COLO668 (cell line): ENCODE results near the gene ADCY2.
A peak's percentile ranks its signal among the peaks of the same experiment; 100 is the strongest.

Experiments used
- DNase-seq: peaks from one replicate; lab custom pipeline; 2025; ENCODE audit not compliant: unreplicated experiment; lab: John Stamatoyannopoulos, UW

ADCY2 gene

DNA sequence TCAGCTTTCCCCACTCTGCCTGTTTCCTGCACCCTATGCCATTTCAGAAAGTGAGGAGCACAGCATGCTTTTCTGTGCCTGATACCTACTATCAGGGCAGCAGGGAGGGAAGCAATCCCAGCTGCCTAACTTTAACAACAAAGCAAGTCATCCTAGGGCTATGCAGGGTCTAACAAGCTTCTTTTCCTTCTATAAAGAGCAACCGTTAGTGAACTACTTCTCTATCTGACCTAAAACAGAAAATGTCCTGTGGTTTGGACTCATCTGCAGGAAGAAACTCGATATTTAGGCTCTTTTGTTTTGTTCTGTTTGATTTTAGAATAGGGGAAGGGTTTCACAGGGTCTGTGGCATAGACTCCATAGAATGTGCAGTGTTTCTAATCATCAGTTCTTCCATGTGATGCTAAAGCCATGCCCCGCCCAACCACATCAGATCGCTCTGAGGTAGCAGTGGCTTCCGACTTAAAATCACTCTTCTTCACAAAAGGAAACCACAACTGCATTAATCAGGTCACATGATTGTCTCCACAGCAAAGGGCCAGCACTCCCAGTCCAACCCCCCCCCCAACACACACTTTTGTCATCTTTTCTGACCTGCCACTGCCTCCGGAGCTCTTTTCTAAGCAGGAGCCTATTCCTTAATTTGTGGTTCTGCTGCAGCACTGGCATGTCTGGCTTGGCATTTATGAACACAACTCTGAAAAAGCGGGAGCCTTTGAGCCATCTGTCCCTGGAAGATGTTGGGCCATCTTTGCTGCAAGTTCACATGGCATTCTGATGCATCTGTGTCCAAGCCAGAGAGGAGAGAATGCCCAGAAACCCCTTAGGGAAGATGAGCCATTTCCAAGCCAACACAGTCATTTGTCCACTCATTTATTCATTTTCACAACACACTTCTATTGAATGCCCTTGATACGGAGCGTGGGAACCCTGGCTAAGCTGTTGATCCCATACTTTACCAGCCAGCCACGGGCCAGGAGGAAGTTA, 383.4 kb downstream of the ADCY2 start:
- no peak for DNase-seq

DNA sequence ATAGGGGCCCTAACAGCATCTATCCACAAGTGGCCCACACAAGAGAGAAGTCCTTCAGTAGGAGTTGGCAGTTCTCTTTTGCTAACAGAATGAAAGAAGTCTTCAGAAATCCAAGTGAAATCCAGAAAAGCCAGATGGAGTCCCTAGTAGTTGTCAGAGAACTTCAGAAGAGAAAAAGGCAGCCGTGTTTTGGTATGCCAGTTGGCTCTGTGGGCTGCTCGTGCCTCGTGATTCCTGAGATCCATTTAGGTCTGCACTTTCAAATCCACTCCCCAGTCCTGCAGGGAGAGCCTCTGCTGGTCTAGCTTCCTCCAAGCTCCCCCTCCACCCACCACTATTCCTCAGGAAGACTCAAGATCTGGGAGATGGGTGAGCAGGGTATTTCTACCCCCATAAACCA, 386.0 kb downstream of the ADCY2 start:
- DNase-seq, result no peak

DNA sequence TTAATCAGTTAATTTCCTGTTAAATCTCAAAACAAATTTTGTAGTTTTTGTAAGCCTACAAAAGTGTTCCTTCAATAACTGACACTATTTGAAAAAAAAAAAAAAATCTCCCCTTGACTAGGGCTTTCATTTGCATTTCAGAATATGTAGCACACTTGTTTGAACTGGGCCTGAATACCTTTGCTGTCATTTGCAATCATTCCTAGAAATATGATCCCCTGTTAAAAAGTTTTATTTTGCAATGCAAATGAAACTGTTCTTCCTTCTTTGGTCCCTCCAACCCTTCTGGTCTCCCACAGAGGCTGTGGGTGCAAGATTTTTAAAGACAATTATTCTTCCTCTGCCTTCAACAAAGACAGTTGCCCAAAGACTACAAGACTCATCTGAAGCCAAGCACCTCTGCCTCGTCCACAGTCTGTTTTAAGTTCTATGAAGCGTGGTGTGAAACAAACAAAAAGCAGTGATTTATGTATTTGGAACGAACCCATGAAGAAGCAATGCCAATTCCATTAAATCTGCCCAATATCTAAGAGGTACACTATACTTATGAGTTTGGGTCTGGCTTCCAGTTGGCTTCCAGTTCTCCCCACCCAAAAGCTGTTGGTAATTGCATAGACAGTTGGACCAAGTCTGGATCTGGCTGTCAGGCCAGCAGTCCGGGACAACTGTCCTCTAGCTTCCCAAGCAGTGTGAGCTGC, 388.9 kb downstream of the ADCY2 start:
- DNase-seq, result no peak

DNA sequence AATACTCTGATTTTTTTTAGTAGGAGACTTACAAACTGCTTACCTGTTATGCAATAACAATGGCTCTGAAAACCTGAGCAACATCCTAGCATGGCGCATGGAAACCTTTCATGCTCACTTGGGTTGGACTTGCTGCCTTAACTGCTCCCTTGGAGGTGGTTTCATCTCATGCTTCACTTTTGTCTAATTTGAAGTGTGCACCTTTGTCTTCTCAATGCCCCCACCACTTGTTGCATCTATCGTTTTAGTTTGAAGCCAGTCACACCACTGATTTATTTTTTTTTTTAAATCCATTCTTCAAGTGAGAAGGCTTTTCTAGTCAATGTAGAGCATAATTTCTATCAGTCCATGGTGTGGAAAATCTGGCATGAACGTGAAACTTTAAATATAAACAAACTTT, 391.8 kb downstream of the ADCY2 start:
- no peak for DNase-seq

DNA sequence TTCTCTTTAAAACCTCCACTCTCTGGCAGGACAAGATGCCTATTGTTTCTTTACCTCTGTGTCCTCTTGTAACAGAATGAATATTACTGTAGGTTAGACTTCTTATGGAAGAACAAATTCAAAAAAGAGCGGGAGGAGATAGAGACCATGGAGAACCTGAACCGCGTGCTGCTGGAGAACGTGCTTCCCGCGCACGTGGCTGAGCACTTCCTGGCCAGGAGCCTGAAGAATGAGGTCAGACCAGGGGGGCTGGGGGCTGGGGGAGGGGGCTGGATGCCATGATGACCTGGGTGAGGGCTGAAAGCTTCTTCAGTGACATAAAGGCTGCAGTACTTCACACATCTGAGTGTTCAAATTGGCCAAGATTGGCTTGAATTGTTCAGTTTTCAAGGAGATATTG, 393.6 kb downstream of the ADCY2 start:
- no peak for DNase-seq

DNA sequence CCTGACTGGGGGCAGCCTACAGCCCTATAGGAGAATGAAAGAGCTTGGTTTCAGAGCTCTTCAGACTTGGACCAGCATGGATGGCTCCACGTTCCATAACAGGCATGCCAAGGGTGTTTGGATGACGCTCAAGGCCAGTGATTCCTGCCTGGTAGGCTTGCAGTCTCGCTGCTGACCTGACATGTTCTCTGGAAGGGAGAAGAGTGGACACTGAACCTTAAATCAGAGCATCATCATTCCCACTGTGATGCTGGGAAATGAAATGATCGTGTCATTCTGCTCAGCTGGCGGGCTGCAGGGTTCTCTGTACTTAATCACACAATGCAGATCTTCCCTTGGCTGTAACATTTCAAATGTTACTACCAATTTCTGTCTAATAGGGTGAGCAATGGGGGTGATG, 398.0 kb downstream of the ADCY2 start:
- DNase-seq, result no peak

DNA sequence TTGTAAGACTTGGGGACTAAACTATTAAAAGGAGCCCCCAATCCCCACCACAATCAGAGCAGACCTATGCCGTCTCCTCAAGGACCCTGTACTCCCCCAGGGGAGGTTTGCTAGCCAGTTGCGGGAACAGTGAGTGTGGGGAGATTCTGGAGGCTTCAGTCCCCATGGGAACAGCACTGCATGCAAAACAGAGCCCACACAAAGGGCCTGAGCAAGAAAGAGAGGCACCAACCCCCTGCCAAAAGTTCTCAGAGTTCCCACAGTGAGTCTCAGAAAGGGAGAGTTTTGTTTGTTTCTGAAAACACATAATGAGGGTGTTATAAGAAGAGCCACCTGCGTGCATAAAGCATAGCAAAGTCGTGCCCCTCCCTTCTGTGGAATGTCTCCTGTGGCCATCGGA, 398.4 kb downstream of the ADCY2 start:
- DNase-seq, result no peak

DNA sequence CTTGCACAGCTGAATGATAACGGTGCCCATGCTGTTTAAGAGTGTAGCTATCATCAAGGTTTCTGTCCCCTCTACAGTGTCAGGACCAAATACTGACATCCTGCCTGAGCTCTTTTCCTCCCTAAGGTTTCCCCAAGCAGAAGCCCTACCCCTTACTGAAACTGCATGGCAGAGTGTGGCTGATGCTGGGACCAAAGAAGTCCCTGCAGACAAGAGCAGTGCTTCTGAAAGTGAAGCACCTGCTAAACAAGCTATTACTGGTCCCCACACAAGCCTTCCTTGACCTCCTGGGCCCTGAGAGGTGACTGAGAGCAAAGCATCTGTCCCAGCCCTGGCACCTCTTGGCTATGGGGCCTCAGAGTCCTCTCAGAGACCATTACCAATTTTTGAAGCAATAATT, 398.9 kb downstream of the ADCY2 start:
- DNase-seq, result no peak

DNA sequence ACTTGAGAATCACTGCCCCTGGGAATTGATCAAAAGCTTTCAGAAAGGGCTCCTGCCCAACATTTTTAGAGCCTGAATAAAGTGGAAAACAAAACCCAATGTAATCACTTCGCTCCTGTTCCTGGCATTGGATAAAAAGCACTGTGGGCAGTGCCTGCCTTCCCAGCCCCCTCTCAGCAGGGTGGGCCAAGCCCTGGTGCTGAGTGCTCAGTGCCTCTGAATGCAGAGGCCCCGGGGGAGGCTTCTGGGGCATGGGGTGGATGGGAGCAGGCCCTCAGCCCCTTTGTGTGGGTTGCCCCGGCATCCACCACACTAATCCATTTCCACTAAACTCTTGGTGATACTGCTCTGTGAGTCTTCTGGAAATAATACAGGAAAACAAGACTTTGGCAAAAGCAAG, 399.4 kb downstream of the ADCY2 start:
- DNase-seq, result no peak

DNA sequence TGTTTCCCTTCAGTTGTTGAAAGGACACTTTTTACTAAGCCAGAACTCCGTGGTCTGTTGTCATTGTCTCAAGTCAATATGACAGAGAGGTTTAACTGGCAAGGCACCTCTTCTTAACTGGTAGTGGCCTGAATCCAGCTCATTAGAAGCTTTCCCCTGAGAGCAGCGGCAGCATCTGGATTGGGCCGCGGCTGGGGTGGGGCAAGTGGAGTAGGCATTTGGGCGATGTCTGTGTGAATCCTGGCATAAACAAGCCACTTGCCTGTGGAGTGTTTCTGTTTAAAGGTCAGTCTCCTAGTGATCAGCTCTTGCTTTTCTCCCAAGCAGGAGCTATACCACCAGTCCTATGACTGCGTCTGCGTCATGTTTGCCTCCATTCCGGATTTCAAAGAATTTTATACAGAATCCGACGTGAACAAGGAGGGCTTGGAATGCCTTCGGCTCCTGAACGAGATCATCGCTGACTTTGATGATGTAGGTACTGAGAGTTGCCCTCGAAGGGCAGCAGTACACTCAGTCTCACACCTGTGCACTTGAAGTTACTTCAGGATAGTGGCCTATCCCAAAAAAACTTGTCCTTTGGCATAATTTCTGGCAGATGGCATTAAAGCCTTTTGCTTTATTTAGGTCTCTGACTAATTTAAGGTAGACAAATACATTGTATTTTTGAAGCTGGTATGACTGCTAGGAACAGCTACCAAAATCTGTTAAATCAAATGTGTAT, 406.1 kb downstream of the ADCY2 start:
- DNase-seq, result no peak

DNA sequence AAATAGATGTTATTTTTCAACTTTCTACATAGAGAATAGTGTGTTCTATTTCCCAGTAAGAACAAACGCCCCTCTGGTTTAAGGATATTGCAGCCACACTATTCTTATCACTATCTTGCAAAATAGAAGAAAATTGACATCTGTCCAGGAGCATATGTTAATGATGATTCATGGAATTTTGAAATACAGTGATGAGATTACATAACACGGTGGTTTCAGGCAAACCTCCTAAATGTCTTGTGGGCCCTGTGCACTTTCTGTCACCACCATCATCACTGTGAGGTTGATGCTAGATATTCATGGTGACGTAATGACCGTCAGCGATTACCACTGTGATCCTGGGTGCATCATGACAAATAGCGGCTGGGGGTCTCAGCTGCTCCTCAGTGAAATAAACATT, 406.9 kb downstream of the ADCY2 start:
- no peak for DNase-seq

DNA sequence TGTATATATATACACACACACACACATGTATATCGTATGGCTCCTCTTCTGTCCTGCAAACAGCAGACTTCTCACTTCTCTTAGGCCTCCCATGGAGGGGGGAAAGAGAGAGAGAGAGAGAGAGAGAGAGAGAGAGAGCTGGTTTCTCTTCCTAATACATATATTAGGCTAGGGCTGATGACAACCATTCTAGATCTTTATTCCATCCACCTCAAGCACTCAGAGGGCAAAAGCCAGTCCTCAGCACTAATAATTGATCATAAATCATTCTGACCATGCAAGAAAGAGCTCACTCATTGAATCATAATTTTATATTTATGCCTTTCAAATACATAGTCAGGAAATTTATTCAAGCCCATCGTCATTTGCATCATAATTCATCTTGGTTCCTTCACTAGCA, 408.0 kb downstream of the ADCY2 start:
- DNase-seq, result no peak

DNA sequence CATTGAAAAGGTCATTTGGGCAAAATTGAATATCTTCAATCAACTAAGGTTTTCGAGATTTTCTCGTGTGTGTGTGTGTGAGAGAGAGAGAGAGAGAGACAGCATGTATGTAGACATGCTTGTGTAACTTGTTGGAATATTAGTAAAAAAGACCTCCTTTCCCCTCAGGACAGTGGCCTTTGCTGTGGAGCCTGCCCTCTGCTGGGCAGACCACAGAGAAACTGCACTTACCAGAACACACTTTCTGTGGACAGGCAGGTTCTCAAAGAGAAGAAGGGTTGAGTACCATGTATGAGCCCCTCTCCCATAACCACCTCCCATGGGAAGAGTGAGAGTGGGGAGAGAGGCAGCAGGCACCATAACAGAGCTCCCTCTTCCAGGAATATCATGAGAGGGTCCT, 409.4 kb downstream of the ADCY2 start:
- no peak for DNase-seq

DNA sequence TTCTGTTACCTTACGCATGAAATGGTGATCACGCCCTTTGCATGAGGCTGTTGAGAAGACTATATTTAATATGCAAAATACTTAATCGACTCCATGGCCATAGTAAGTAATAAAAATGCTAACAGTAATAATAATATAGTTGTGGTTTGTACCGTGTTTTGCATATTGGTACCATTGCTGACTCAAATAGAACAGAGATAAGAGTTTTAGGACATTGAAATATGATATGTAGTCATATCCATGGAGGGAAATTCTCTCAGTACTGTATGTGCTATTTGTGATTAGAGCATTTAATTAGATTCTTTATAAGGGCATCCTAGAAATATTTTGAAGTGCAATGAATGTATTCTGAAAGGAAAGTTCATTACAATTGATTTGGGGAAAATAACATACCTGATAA, 413.1 kb downstream of the ADCY2 start:
- no peak for DNase-seq

DNA sequence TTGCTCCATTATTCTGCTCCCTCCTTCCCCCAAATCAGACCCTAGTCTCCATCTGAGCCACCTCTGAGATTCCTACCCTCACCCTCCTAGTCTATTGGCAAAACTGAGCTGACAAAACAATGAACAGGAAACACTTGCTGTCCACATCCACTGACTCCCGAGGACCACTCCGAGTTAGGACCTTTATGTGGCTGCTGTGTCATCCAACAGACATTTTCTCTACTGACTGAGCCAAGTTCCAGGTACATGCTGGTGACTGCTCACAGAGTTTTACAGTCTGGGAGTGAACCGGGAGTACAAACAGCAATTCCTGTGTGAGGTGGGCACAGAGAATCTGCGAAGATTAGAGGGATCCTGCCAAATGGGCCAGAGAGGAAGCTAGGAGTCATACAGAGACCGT, 415.8 kb downstream of the ADCY2 start:
- no peak for DNase-seq

DNA sequence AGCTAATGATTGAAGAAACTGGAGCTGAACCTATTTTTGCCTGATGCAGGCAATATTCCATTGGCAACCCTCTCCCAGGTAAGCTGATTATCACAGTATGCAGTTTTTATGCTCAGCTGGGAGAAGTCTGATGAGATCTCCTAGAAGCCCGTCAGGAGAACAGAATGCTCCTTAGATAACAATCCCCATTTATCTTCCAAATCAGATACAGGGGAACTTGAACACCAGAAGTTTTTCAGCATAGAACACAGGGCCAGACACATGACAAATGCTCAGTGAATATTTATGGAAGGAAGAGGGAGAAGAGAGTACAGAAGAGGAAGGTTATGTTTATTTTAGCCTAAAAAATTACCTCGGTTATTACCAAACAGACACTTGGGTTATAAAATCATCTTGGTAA, 417.1 kb downstream of the ADCY2 start:
- no peak for DNase-seq

DNA sequence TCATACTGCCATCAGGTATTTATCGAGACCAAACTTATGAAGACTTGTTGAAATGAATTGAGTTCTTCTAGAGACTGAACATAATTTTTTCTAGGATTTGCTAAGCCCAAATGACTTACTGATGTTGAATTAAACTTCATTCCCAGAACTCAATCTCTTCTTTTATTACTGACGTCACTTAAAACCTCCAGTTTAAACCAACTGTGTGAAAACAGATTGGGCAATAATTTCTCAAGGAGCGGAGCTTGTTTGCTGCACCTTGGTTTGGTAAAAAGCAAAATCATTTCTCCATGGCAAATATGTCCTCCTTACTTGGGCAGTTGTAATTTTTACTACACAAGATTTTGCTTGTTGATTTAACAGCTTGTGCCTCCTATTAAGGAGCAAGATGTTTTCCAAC, 417.6 kb downstream of the ADCY2 start:
- no peak for DNase-seq

DNA sequence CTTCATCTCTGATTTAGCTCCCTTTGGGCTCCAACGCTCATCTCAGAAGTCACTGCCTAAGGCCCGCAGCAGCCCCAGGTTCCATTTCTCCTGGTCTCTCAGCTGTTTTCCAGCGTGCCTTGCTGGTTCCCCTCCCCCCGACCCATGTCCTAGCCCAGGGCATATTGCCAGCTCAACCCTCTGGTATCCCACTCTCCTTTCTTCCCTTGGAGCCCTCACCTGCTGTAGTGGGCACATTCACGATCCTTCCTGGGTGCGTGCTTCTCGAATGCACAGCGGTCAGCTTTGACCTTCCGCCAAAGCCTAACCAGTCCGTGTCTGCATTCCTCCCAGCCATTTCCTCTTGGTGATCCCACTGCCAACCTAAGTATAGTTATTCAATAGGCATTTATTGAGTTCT, 418.9 kb downstream of the ADCY2 start:
- no peak for DNase-seq

DNA sequence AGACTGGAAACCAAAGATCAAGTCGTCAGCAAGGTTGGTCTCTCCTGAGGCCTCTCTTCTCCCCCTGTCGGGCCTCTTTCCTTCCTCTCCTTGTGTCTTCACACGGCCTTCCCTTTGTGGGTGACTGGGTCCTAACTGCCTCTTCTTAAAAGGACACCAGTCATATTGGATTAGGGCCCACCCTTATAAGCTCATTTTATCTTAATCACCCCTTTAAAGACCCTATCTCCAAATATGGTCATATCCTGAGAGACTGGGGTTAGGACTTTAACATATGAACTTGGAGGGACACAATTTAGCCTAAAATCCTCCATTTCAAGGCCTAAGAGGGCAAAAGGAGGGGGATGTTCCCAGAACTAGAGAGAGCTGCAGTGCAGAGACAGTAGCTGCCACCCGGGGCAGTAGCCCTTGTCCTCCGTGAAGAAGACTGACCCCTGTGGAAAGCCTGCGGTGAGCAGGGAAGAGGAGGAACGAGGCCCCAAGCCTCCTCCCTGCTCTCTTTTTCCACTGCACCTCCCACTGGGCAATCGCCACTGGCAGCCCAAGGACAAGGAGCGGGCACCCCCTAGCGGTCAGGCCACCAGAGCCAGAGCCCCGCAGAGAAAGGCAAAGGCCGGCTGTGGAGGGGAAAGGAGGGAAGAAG, 420.1 kb downstream of the ADCY2 start:
- peak; percentile 78 for DNase-seq

DNA sequence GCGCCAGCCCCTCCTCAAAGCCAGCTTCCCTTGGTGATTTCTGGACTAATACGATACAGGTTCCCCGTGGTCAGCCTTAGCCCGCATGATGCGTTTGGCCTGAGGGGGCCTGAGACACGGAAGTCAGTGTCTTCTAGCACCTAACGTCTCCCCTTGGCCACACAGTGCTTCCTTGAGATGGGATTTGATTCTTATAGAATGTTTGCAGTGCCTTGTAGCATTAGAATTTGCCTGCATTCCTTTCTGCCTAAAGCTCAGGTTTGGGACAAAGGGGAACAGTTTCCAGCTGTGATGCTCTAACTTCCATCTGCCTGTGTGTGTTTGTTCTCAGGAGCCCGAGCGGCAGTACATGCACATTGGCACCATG, 420.6 kb downstream of the ADCY2 start:
- DNase-seq, result no peak

DNA sequence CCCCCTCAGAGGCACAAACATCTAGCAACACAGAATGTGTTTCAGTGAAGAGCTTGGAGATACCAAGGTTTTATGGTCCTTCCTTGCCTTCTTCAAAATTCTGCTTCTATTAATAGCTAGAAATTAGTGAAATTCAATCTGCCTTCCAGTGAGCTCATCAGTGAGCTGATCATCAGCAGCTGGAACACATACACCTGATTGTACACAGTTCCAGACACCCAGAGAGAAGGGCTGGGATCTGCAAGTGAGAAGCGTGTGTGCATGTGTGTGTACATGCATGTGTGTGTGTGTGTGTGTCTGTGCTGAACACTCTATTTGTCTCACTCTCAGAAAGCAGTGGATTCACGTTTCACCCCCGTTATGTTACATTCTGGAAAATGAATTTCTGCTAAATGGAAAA, 426.5 kb downstream of the ADCY2 start:
- no peak for DNase-seq
